ENCODE measurements around the gene MAN1A1. TPM values are rescaled to one million over a fixed set of nuclear protein-coding genes. Genes with fewer than 3 reads are reported as not detected.

MAN1A1 gene
- total RNA-seq, 1 experiment from 2014 or later: 6.8 TPM

DNA sequence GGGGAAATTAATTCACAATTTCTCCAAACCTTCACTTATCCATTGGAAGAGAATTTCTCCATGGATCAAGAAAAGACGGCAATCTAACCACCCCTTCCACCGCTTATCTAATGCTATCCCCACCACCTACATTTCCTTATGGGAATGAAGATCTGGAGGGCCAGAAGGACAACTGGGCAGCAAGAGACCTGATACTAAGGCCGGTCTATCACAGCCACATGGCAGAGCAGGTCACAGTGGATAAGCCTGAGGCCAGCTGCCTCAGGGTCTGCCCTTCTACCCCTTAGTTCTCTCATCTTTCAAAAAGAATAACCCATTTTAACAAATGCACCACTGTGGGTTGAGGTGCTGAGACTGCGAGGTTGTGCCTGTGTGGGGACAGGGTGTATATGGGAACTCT is 37.1 kb downstream of the MAN1A1 start (continued):
- TF ChIP-seq, protein P1, sequence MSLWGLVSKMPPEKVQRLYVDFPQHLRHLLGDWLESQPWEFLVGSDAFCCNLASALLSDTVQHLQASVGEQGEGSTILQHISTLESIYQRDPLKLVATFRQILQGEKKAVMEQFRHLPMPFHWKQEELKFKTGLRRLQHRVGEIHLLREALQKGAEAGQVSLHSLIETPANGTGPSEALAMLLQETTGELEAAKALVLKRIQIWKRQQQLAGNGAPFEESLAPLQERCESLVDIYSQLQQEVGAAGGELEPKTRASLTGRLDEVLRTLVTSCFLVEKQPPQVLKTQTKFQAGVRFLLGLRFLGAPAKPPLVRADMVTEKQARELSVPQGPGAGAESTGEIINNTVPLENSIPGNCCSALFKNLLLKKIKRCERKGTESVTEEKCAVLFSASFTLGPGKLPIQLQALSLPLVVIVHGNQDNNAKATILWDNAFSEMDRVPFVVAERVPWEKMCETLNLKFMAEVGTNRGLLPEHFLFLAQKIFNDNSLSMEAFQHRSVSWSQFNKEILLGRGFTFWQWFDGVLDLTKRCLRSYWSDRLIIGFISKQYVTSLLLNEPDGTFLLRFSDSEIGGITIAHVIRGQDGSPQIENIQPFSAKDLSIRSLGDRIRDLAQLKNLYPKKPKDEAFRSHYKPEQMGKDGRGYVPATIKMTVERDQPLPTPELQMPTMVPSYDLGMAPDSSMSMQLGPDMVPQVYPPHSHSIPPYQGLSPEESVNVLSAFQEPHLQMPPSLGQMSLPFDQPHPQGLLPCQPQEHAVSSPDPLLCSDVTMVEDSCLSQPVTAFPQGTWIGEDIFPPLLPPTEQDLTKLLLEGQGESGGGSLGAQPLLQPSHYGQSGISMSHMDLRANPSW (CRISPR knock-in tag; conservative IDR thresholded peaks at IDR 0.05; ENCODE audit: low read depth): no peak
- no peak for TF ChIP-seq NR1H2 (CRISPR knock-in tag; IDR thresholded peaks at IDR 0.05)
- no peak for TF ChIP-seq RORB (CRISPR knock-in tag; IDR thresholded peaks at IDR 0.05)
- TF ChIP-seq, protein P2, sequence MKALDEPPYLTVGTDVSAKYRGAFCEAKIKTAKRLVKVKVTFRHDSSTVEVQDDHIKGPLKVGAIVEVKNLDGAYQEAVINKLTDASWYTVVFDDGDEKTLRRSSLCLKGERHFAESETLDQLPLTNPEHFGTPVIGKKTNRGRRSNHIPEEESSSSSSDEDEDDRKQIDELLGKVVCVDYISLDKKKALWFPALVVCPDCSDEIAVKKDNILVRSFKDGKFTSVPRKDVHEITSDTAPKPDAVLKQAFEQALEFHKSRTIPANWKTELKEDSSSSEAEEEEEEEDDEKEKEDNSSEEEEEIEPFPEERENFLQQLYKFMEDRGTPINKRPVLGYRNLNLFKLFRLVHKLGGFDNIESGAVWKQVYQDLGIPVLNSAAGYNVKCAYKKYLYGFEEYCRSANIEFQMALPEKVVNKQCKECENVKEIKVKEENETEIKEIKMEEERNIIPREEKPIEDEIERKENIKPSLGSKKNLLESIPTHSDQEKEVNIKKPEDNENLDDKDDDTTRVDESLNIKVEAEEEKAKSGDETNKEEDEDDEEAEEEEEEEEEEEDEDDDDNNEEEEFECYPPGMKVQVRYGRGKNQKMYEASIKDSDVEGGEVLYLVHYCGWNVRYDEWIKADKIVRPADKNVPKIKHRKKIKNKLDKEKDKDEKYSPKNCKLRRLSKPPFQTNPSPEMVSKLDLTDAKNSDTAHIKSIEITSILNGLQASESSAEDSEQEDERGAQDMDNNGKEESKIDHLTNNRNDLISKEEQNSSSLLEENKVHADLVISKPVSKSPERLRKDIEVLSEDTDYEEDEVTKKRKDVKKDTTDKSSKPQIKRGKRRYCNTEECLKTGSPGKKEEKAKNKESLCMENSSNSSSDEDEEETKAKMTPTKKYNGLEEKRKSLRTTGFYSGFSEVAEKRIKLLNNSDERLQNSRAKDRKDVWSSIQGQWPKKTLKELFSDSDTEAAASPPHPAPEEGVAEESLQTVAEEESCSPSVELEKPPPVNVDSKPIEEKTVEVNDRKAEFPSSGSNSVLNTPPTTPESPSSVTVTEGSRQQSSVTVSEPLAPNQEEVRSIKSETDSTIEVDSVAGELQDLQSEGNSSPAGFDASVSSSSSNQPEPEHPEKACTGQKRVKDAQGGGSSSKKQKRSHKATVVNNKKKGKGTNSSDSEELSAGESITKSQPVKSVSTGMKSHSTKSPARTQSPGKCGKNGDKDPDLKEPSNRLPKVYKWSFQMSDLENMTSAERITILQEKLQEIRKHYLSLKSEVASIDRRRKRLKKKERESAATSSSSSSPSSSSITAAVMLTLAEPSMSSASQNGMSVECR (CRISPR knock-in tag; IDR thresholded peaks at IDR 0.05; ENCODE audit: borderline replicate concordance): no peak
- TF ChIP-seq, protein P3, sequence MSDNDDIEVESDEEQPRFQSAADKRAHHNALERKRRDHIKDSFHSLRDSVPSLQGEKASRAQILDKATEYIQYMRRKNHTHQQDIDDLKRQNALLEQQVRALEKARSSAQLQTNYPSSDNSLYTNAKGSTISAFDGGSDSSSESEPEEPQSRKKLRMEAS (CRISPR knock-in tag; IDR thresholded peaks at IDR 0.05): no peak

DNA sequence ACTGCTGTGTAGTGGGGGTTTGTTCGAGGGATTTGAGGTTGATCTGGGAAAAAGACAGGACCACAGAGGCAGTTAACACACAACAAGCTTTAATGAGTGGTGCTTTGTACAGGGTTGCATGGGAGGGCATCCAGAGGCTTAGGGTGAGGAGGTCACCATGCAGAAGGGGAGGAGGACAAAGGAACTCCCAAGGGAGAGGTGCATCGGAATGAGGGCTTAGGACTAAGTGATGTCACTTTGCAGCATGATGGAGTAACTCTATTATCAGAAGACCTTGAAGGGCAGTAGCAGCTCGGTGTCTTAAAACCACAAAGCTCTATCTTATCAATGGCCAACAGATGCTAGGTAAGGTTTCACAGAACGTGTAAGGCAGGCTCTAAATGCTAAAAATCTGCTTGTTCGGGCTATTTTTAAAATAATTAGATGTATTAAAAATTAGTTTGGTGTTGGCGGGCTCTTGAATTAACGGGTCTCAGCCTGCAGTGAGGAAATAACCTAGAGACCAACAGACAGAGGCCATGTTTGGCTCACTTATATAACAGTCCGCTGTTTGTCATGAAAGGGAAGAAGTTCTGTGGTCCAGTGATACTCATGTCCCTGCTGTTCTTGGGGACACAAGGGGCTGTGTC is 37.9 kb downstream of the MAN1A1 start:
- CTCF ChIA-PET: no interaction called here
- no peak overlapping the region for H3K27ac Mint-ChIP-seq
- TF ChIP-seq OVOL2 (CRISPR knock-in tag; IDR thresholded peaks at IDR 0.05; ENCODE audit: borderline replicate concordance): no peak
- TF ChIP-seq, protein P4, sequence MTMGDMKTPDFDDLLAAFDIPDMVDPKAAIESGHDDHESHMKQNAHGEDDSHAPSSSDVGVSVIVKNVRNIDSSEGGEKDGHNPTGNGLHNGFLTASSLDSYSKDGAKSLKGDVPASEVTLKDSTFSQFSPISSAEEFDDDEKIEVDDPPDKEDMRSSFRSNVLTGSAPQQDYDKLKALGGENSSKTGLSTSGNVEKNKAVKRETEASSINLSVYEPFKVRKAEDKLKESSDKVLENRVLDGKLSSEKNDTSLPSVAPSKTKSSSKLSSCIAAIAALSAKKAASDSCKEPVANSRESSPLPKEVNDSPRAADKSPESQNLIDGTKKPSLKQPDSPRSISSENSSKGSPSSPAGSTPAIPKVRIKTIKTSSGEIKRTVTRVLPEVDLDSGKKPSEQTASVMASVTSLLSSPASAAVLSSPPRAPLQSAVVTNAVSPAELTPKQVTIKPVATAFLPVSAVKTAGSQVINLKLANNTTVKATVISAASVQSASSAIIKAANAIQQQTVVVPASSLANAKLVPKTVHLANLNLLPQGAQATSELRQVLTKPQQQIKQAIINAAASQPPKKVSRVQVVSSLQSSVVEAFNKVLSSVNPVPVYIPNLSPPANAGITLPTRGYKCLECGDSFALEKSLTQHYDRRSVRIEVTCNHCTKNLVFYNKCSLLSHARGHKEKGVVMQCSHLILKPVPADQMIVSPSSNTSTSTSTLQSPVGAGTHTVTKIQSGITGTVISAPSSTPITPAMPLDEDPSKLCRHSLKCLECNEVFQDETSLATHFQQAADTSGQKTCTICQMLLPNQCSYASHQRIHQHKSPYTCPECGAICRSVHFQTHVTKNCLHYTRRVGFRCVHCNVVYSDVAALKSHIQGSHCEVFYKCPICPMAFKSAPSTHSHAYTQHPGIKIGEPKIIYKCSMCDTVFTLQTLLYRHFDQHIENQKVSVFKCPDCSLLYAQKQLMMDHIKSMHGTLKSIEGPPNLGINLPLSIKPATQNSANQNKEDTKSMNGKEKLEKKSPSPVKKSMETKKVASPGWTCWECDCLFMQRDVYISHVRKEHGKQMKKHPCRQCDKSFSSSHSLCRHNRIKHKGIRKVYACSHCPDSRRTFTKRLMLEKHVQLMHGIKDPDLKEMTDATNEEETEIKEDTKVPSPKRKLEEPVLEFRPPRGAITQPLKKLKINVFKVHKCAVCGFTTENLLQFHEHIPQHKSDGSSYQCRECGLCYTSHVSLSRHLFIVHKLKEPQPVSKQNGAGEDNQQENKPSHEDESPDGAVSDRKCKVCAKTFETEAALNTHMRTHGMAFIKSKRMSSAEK (CRISPR knock-in tag; IDR thresholded peaks at IDR 0.05; ENCODE audit: borderline replicate concordance): no peak
- TF ChIP-seq ZNF138 (CRISPR knock-in tag; conservative IDR thresholded peaks at IDR 0.05): no peak
- TF ChIP-seq ZNF219 (CRISPR knock-in tag; IDR thresholded peaks at IDR 0.05; ENCODE audit: borderline replicate concordance): no peak
- TF ChIP-seq, protein P5, sequence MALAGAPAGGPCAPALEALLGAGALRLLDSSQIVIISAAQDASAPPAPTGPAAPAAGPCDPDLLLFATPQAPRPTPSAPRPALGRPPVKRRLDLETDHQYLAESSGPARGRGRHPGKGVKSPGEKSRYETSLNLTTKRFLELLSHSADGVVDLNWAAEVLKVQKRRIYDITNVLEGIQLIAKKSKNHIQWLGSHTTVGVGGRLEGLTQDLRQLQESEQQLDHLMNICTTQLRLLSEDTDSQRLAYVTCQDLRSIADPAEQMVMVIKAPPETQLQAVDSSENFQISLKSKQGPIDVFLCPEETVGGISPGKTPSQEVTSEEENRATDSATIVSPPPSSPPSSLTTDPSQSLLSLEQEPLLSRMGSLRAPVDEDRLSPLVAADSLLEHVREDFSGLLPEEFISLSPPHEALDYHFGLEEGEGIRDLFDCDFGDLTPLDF (CRISPR knock-in tag; IDR thresholded peaks at IDR 0.05): no peak
- no peak for TF ChIP-seq PRRX2 (CRISPR knock-in tag; IDR thresholded peaks at IDR 0.05)
- TF ChIP-seq, protein P6, sequence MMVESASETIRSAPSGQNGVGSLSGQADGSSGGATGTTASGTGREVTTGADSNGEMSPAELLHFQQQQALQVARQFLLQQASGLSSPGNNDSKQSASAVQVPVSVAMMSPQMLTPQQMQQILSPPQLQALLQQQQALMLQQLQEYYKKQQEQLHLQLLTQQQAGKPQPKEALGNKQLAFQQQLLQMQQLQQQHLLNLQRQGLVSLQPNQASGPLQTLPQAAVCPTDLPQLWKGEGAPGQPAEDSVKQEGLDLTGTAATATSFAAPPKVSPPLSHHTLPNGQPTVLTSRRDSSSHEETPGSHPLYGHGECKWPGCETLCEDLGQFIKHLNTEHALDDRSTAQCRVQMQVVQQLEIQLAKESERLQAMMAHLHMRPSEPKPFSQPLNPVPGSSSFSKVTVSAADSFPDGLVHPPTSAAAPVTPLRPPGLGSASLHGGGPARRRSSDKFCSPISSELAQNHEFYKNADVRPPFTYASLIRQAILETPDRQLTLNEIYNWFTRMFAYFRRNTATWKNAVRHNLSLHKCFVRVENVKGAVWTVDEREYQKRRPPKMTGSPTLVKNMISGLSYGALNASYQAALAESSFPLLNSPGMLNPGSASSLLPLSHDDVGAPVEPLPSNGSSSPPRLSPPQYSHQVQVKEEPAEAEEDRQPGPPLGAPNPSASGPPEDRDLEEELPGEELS (CRISPR knock-in tag; IDR thresholded peaks at IDR 0.05): no peak
- no peak for TF ChIP-seq NFYB (CRISPR knock-in tag; conservative IDR thresholded peaks at IDR 0.05; ENCODE audit: low read depth)
- TF ChIP-seq NR1H2 (CRISPR knock-in tag; IDR thresholded peaks at IDR 0.05): no peak
- TF ChIP-seq GRHL2 (CRISPR knock-in tag; IDR thresholded peaks at IDR 0.05; ENCODE audit: insufficient replicate concordance, severe bottlenecking): no peak
- POLR2A ChIA-PET: no interaction called here
- no peak for ATAC-seq
- no peak for DNase-seq (ENCODE audit: low spot score)
- no peaks in the 10 kb centered on the region for H3K9me3 Mint-ChIP-seq
- H3K4me3 Mint-ChIP-seq: no peak overlapping the region
- peaks cover 18% of the 10 kb centered on the region for H3K4me1 Mint-ChIP-seq
- no peaks in the 10 kb centered on the region for H3K27me3 Mint-ChIP-seq (ENCODE audit: low read depth)
- H3K36me3 Mint-ChIP-seq: no peaks in the 10 kb centered on the region
